Right lobe of liver (tissue), 6 donors: ENCODE data around the gene PTPRD. TPM values are rescaled to one million over a fixed set of nuclear protein-coding genes. Genes with fewer than 3 reads are reported as not detected.
A peak's percentile ranks its signal among the peaks of the same experiment; 100 is the strongest.

Experiments
- ATAC-seq, 4 donors: fragments of 200-7000 bp; cut with Tn5 transposase; one replicate each; pipeline ENCODE4 v1.9.1; 2020; ENCODE audit warnings: mild to moderate bottlenecking in 4 of 4, moderate library complexity in 4 of 4
- DNase-seq, 3 donors: peaks; one replicate each; pipeline ENCODE4 v3.0.0-alpha.2; 2020
- H3K27ac ChIP-seq, 3 donors: fragments of 200-600 bp; one replicate each; pipeline ENCODE4 v1.8.0; 2022
- H3K27me3 ChIP-seq, 2 donors: fragments of 200-600 bp; one replicate each; pipeline ENCODE4 v1.8.0; 2022
- H3K36me3 ChIP-seq, 4 donors: fragments of 200-600 bp; sonication (generic) in 1 of 4; one replicate each; pipeline versions ENCODE4 v1.5.1 to v1.8.0; 2017 to 2022; ENCODE audit warnings: control low read depth in 1 of 4
- H3K4me1 ChIP-seq, 4 donors: fragments of 200-600 bp; sonication (generic) in 1 of 4; one replicate each; pipeline versions ENCODE4 v1.5.1 to v1.8.0; 2017 to 2022; ENCODE audit warnings: control low read depth in 1 of 4
- H3K4me3 ChIP-seq, 3 donors: fragments of 200-600 bp; one replicate each; pipeline ENCODE4 v1.8.0; 2022
- H3K9me3 ChIP-seq, 4 donors: fragments of 200-600 bp; sonication (generic) in 1 of 4; one replicate each; pipeline versions ENCODE4 v1.5.1 to v1.8.0; 2017 to 2022; ENCODE audit warnings: control low read depth in 1 of 4
- POLR2A ChIP-seq: fragments of 450-650 bp; IDR thresholded peaks from one replicate; pipeline ENCODE4 v1.6.1; 2017; ENCODE audit warnings: antibody characterized with exemption, mild to moderate bottlenecking
- WGBS: methylation state at CpG from one replicate; pipeline ENCODE4 v1.1.6; 2018; ENCODE audit warnings: low coverage, low lambda C conversion rate; ENCODE audit not compliant: insufficient coverage; ENCODE audit errors: missing lambda C conversion rate; 5-methylcytosine and 5-hydroxymethylcytosine counted together
- intact Hi-C, 2 donors: fragments of 100-400 bp; cut with DNase I; formaldehyde crosslinking; loops; one replicate each; pipeline versions ENCODE4 v1.11.2 to v1.14.1; 2022
- total RNA-seq, 6 experiments: library from RNA; depleted of rRNA in 2 of 6; stranded (reverse); fragments of >200 nt in 2 of 6; fragmentation: NEBNext Ultra II Directional in 3 of 6; extraction: Animal tissue kit (Norgen Biotek cat#: 25700) in 3 of 6; gene quantifications; one replicate each; pipeline versions ENCODE4 v1.1.0 to v1.2.4, GENCODE V29; 2016 to 2023
- TF ChIP-seq, protein P1 (sequence below), 4 donors: fragments of 200-600 bp in 3 of 4; fragments of 450-650 bp in 1 of 4; IDR thresholded peaks; one replicate each; pipeline versions ENCODE4 v1.5.1 to v1.8.0; 2016 to 2022; ENCODE audit warnings: antibody characterized with exemption in 4 of 4, mild to moderate bottlenecking in 2 of 4
- donor health status: DM: no; HTN: yes; CAD: no.
- donor health status: DM: no; HTN: no; CAD: no.
- donor health status: DM: no; HTN: no; CAD: no.
- donor health status: DM: no; HTN: yes; CAD: no.
- donor health status: DM: no; HTN: yes; CAD: no.

PTPRD gene
- total RNA-seq, 6 experiments from 2014 or later, result 5.4 to 29.8 (median 13.9) TPM

DNA sequence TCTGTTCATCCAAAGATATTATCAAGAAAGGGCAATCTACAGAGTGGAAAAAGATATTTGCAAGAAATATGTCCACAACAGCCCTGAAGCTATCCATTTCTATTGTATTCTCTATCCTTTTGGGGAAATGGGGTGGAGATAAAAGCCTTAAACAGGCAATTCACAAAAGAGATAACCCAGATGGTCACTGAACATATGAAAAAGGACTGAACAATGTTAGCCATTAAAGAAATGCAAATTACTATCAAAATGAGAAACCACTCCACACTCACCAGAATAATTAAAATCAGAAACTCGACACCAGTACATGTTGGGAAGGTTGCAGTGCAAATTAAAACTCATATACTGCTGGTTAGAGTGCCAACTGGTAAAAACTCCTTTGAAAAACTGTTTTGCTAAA lies 1858.1 kb downstream of the PTPRD start:
- no peak for TF ChIP-seq POLR2A
- TF ChIP-seq, protein P1, sequence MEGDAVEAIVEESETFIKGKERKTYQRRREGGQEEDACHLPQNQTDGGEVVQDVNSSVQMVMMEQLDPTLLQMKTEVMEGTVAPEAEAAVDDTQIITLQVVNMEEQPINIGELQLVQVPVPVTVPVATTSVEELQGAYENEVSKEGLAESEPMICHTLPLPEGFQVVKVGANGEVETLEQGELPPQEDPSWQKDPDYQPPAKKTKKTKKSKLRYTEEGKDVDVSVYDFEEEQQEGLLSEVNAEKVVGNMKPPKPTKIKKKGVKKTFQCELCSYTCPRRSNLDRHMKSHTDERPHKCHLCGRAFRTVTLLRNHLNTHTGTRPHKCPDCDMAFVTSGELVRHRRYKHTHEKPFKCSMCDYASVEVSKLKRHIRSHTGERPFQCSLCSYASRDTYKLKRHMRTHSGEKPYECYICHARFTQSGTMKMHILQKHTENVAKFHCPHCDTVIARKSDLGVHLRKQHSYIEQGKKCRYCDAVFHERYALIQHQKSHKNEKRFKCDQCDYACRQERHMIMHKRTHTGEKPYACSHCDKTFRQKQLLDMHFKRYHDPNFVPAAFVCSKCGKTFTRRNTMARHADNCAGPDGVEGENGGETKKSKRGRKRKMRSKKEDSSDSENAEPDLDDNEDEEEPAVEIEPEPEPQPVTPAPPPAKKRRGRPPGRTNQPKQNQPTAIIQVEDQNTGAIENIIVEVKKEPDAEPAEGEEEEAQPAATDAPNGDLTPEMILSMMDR (IDR thresholded peaks at IDR 0.05), result no peak
- H3K27ac ChIP-seq, result no peak overlapping the region
- WGBS, result 64% methylated on average over 1 of the region's 1 CpG
- no peak overlapping the region for H3K4me3 ChIP-seq
- no peaks in the 10 kb centered on the region for H3K36me3 ChIP-seq
- no peaks in the 10 kb centered on the region for H3K27me3 ChIP-seq
- no peaks in the 10 kb centered on the region for H3K4me1 ChIP-seq
- intact Hi-C loops, result no loop called here
- DNase-seq (no peak), ATAC-seq (no peak)
- H3K9me3 ChIP-seq, result no peaks in the 10 kb centered on the region

DNA sequence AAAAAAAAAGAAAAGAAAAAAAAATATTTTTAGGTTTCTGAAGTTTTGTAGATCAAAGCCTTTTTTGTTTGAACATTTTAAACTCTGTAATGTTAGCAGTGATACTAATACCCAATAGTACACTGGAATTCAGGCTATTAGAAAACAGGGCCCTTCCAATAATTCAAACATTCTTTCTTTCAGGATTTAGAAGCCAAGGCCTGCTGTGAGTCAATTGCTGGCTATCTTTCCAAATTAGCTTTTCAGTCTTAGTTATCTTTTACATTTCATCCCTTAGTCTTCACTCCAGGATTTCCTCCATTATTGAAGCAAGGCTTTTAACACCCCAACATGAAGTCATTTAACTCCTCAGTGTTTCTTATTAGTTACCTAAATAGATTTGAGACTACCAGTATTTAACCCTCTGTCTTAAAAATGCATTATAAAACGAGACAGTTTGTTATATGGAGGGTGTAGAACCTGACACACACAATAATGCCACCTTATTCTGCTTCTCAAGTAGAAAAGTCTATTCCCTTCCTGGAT lies 1861.3 kb downstream of the PTPRD start:
- TF ChIP-seq, protein P1 (IDR thresholded peaks at IDR 0.05), result no peak
- TF ChIP-seq POLR2A, result no peak
- DNase-seq, result no peak
- no peak overlapping the region for H3K4me3 ChIP-seq
- no peaks in the 10 kb centered on the region for H3K27me3 ChIP-seq
- no peaks in the 10 kb centered on the region for H3K36me3 ChIP-seq
- ATAC-seq, result no peak
- 62% methylated on average over 1 of the region's 1 CpG for WGBS
- no peaks in the 10 kb centered on the region for H3K4me1 ChIP-seq
- intact Hi-C loops, result no loop called here
- H3K9me3 ChIP-seq, result no peaks in the 10 kb centered on the region
- no peak overlapping the region for H3K27ac ChIP-seq

DNA sequence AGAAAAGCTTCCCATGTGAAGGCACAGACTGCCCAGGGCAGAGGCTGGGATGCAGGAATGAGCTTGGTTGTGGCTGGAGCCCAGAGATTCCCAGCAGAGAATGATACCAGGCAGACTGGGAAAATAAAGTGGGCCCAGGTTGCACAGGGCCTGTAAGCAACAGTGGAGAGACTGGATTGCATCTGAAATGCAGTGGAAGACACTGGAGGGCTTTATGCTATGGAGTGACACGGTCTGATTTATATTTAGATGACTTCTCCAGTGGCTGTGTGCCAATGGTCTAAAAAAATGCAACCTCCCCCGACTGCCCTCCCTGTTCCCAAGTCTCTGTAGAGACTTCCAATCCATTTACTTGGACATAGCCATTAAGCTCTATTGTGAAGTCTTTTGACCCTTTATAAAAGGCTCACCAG lies 1862.2 kb downstream of the PTPRD start:
- no peaks in the 10 kb centered on the region for H3K27me3 ChIP-seq
- WGBS, result 60% methylated on average over 1 of the region's 2 CpGs
- peaks cover 0 to 3% (median 0%) of the 10 kb centered on the region in 4 donors for H3K4me1 ChIP-seq
- ATAC-seq (no peak), DNase-seq (no peak)
- intact Hi-C loops, result no loop called here
- TF ChIP-seq, protein P1 (IDR thresholded peaks at IDR 0.05), result no peak
- no peak for TF ChIP-seq POLR2A
- H3K36me3 ChIP-seq, result no peaks in the 10 kb centered on the region
- H3K9me3 ChIP-seq, result no peaks in the 10 kb centered on the region
- H3K27ac ChIP-seq, result no peak overlapping the region
- H3K4me3 ChIP-seq, result no peak overlapping the region

DNA sequence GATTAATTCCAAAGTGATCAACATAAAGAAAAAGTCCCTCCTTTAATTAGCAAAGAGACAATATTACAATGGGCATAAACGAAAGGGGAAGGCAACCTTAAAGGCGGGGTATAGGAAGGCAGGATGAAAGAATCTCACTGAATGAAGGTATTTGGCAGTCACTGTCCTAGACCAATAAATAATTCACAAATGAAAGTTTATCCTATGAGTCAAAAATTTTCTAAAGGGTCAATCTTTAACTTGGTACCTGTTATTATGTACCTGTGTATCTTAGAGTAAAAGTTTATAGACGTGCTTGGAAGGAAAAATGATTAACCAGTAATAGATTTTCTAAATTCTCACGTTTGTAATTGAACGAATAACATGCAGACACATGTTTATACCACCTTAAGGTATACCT lies 1867.5 kb downstream of the PTPRD start:
- peak in 2 of 4 donors; percentile 81 to 86 for ATAC-seq
- no peak overlapping the region for H3K27ac ChIP-seq
- no peaks in the 10 kb centered on the region for H3K9me3 ChIP-seq
- 32% methylated on average over 5 of the region's 5 CpGs for WGBS
- no peak for DNase-seq
- TF ChIP-seq, protein P1 (IDR thresholded peaks at IDR 0.05), result no peak
- H3K27me3 ChIP-seq, result no peaks in the 10 kb centered on the region
- no peak overlapping the region for H3K4me3 ChIP-seq
- intact Hi-C loops, result no loop called here
- H3K4me1 ChIP-seq, result peaks cover 0 to 11% (median 0%) of the 10 kb centered on the region in 4 donors
- H3K36me3 ChIP-seq, result no peaks in the 10 kb centered on the region

DNA sequence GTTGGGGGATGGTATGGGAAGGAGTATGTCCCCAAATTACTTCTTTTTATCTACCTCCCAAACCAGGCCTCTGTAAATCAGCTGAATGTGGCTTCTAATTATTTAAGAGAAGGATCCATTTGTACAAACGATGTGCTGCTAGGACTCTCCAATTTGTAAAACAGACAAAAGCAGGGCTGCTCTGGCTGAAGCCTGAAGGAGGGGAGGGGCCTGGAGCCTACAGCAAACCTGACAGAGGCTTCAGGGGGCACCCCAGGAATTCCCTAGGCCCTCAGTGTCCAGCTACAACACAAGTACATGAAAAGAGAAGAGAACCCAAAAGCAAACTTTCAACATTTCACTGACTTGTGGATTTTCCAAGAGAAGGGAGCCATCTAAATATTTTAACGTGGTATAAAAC lies 1873.9 kb downstream of the PTPRD start:
- intact Hi-C loops, result no loop called here
- DNase-seq, result no peak
- no peaks in the 10 kb centered on the region for H3K27me3 ChIP-seq
- H3K9me3 ChIP-seq, result no peaks in the 10 kb centered on the region
- TF ChIP-seq, protein P1 (IDR thresholded peaks at IDR 0.05), result no peak
- TF ChIP-seq POLR2A, result no peak
- no peaks in the 10 kb centered on the region for H3K4me1 ChIP-seq
- 63% methylated on average over 1 of the region's 2 CpGs for WGBS
- no peaks in the 10 kb centered on the region for H3K36me3 ChIP-seq
- H3K4me3 ChIP-seq, result no peak overlapping the region
- no peak overlapping the region for H3K27ac ChIP-seq
- no peak for ATAC-seq
